ENCODE measurements around the gene RPSA.

The RPSA gene

DNA sequence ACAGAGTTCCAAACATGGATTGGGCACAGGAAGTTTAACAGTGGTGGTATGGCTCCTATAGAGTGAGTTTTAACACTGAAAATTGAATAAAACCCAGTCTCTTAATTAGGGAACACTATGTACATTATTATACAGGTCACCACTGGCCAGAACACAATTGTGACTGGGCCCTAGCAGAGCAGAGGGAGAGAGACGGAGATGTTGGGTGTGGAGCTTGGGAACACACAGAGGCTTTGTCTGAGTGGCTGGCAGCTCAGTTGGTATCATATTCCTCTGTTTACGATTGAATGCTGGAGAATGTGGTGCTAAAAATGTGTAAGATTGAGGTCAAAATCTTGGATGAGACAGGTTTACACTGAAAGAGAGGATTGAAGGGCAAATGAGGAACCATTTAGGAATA is 54.2 kb downstream of the RPSA start:
- no peak for DNase-seq
